Body of pancreas (tissue), 4 donors: ENCODE data around the gene NBPF9.
"Not testable (repeated sequence)": the region's sequence is repeated elsewhere in the genome, so short reads cannot be mapped to it uniquely, and the experiment has no call there.

Source experiments
- POLR2A ChIP-seq, 3 donors: fragments of 450-650 bp; IDR thresholded peaks; one replicate each; pipeline ENCODE4 v1.6.1; 2016; ENCODE audit warnings: antibody characterized with exemption in 3 of 3, mild to moderate bottlenecking in 2 of 3
- TF ChIP-seq, protein P1 (sequence below), 7 experiments: fragments of 450-650 bp in 4 of 7; fragments of 200-600 bp in 3 of 7; sonication (generic) in 3 of 7; IDR thresholded peaks; one replicate each; pipeline ENCODE4 v1.5.1; 2016 to 2019; ENCODE audit warnings: antibody characterized with exemption in 7 of 7

DNA sequence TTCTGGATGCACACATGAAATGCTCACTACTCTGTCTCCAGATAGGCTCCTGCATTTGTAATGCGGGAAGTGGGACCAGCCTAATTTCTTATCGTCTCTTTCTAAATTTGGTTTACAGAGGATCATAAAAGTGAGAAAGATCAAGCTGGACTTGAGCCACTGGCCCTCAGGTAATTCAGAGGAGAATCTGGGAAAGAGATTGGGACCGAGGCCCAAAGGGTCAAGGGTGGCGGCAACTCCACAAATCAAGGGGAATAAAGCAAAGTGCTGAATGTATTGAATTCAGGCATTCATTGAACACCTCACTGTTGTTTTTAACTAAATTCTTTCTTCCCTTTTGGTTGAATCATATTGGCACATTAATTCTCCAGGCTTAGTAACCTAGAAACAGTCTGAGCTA, 95.0 kb downstream of the NBPF9 start:
- not testable (repeated sequence) for TF ChIP-seq POLR2A (IDR thresholded peaks at IDR 0.05)
- TF ChIP-seq, protein P1, sequence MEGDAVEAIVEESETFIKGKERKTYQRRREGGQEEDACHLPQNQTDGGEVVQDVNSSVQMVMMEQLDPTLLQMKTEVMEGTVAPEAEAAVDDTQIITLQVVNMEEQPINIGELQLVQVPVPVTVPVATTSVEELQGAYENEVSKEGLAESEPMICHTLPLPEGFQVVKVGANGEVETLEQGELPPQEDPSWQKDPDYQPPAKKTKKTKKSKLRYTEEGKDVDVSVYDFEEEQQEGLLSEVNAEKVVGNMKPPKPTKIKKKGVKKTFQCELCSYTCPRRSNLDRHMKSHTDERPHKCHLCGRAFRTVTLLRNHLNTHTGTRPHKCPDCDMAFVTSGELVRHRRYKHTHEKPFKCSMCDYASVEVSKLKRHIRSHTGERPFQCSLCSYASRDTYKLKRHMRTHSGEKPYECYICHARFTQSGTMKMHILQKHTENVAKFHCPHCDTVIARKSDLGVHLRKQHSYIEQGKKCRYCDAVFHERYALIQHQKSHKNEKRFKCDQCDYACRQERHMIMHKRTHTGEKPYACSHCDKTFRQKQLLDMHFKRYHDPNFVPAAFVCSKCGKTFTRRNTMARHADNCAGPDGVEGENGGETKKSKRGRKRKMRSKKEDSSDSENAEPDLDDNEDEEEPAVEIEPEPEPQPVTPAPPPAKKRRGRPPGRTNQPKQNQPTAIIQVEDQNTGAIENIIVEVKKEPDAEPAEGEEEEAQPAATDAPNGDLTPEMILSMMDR (IDR thresholded peaks at IDR 0.05) = not testable (repeated sequence)
